Cardiac muscle cell (in vitro differentiated cells and primary cell): ENCODE results near the gene AGPAT3. TPM values are rescaled to one million over a fixed set of nuclear protein-coding genes. Genes with fewer than 3 reads are reported as not detected.

Experiments used
- DNase-seq, 2 donors: peaks; one replicate each; pipeline versions ENCODE4 v3.0.0 to v3.0.0-alpha.2; 2010 to 2017; ENCODE audit warnings: low read depth in 1 of 2, low spot score in 1 of 2
- H3K27ac ChIP-seq: fragments of 200-600 bp; sonication (generic); 2 replicates; pipeline ENCODE4 v1.5.1; 2016
- H3K27me3 ChIP-seq: fragments of 200-600 bp; sonication (generic); 2 replicates; pipeline ENCODE4 v1.6.0; 2016; ENCODE audit warnings: control low read depth
- H3K36me3 ChIP-seq: fragments of 200-600 bp; sonication (generic); 2 replicates; pipeline ENCODE4 v1.5.1; 2016; ENCODE audit warnings: control low read depth
- H3K4me1 ChIP-seq: fragments of 200-600 bp; sonication (generic); 2 replicates; pipeline ENCODE4 v1.8.1; 2017; ENCODE audit warnings: low read depth, mild to moderate bottlenecking, mixed run types
- H3K4me3 ChIP-seq: fragments of 200-600 bp; sonication (generic); 2 replicates; pipeline ENCODE4 v1.5.1; 2016; ENCODE audit warnings: mild to moderate bottlenecking
- H3K9me3 ChIP-seq: fragments of 200-600 bp; sonication (generic); 2 replicates; pipeline ENCODE4 v1.5.1; 2017; ENCODE audit warnings: low read depth, mild to moderate bottlenecking, control low read depth
- polyA plus RNA-seq: library from polyadenylated mRNA; unstranded; fragments of >200 nt; fragmentation: Nextera tagmentation; extraction: Ambion mirVana; gene quantifications from 2 replicates; pipeline ENCODE4 v1.2.1, GENCODE V29; 2016
- total RNA-seq: library from RNA; depleted of rRNA; stranded (reverse); fragments of >200 nt; gene quantifications from 2 replicates; pipeline ENCODE4 v1.2.3, GENCODE V29; 2016
- TF ChIP-seq, protein P1 (sequence below): IDR thresholded peaks from 2 replicates; pipeline ENCODE4 v1.5.1; 2012; ENCODE audit warnings: low read depth, mild to moderate bottlenecking, low read length

Gene AGPAT3
- total and polyA plus RNA-seq, 2 experiments from 2014 or later: 12.4 to 23.6 TPM

DNA sequence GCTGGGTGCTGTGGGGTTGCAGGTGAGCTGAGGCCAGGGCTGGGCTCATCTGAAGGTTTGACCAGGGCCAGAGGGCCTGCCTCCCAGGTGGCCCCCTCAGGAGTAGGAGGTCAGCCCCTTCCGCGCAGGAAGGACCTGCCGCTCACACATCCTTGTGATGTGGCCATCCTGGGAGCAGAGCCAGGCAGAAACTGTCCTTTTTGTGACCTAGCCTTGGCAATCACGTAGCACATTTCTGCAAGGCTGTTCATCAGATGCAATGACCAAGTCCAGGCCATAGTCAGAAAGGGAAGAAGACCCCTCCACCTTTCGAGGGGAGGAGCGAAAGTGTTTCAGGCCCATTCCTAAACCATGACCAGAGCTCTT, 91.6 kb downstream of the AGPAT3 start:
- no peak overlapping the region for H3K27ac ChIP-seq
- no peaks in the 10 kb centered on the region for H3K9me3 ChIP-seq
- H3K36me3 ChIP-seq: peaks cover 7% of the 10 kb centered on the region
- no peaks in the 10 kb centered on the region for H3K27me3 ChIP-seq
- peak in 1 of 2 donors; percentile 36 for DNase-seq
- TF ChIP-seq, protein P1, sequence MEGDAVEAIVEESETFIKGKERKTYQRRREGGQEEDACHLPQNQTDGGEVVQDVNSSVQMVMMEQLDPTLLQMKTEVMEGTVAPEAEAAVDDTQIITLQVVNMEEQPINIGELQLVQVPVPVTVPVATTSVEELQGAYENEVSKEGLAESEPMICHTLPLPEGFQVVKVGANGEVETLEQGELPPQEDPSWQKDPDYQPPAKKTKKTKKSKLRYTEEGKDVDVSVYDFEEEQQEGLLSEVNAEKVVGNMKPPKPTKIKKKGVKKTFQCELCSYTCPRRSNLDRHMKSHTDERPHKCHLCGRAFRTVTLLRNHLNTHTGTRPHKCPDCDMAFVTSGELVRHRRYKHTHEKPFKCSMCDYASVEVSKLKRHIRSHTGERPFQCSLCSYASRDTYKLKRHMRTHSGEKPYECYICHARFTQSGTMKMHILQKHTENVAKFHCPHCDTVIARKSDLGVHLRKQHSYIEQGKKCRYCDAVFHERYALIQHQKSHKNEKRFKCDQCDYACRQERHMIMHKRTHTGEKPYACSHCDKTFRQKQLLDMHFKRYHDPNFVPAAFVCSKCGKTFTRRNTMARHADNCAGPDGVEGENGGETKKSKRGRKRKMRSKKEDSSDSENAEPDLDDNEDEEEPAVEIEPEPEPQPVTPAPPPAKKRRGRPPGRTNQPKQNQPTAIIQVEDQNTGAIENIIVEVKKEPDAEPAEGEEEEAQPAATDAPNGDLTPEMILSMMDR: no peak
- H3K4me1 ChIP-seq: no peaks in the 10 kb centered on the region
- no peak overlapping the region for H3K4me3 ChIP-seq

- no peaks in the 10 kb centered on the region for H3K9me3 ChIP-seq
- no peaks in the 10 kb centered on the region for H3K27me3 ChIP-seq
- peaks cover 7% of the 10 kb centered on the region for H3K36me3 ChIP-seq
- no peak overlapping the region for H3K4me3 ChIP-seq
- DNase-seq: no peak
- H3K27ac ChIP-seq: no peak overlapping the region
- TF ChIP-seq, protein P1: no peak
- H3K4me1 ChIP-seq: no peaks in the 10 kb centered on the region
Observed at GRCh38 chr21:43957128-43957571, 92.1 kb downstream of the AGPAT3 start.

- Histone ChIP-seq H3K4me3 (no peak overlapping the region), H3K27me3 (no peaks in the 10 kb centered on the region), H3K9me3 (no peaks in the 10 kb centered on the region), H3K4me1 (no peaks in the 10 kb centered on the region), H3K27ac (no peak overlapping the region), H3K36me3 (peaks cover 7% of the 10 kb centered on the region)
- DNase-seq: no peak
- TF ChIP-seq, protein P1: no peak
Observed at GRCh38 chr21:43957611-43958362, 92.8 kb downstream of the AGPAT3 start.

- H3K9me3 ChIP-seq: no peaks in the 10 kb centered on the region
- H3K27ac ChIP-seq: no peak overlapping the region
- no peaks in the 10 kb centered on the region for H3K27me3 ChIP-seq
- H3K36me3 ChIP-seq: peaks cover 7% of the 10 kb centered on the region
- no peak for DNase-seq
- no peak overlapping the region for H3K4me3 ChIP-seq
- TF ChIP-seq, protein P1: no peak
- no peaks in the 10 kb centered on the region for H3K4me1 ChIP-seq
Observed at GRCh38 chr21:43958364-43959158, 93.5 kb downstream of the AGPAT3 start.

- H3K4me1 ChIP-seq: no peaks in the 10 kb centered on the region
- H3K27ac ChIP-seq: no peak overlapping the region
- TF ChIP-seq, protein P1: no peak
- no peak overlapping the region for H3K4me3 ChIP-seq
- DNase-seq: no peak
- no peaks in the 10 kb centered on the region for H3K9me3 ChIP-seq
- no peaks in the 10 kb centered on the region for H3K27me3 ChIP-seq
- H3K36me3 ChIP-seq: peaks cover 7% of the 10 kb centered on the region
Observed at GRCh38 chr21:43959231-43960116, 94.5 kb downstream of the AGPAT3 start.
